Measurements from ENCODE around the gene DAPP1.
"Not testable (repeated sequence)": the region's sequence is repeated elsewhere in the genome, so short reads cannot be mapped to it uniquely, and the experiment has no call there.

The DAPP1 gene

GRCh38 chr4:99816545-99817308 lies at the start of gene DAPP1:
Gene DAPP1, plus strand, starts transcription at chr4:99816827. Its CDS starts 87 bp downstream, at chr4:99816914.
- DNase-seq = no peak

- not testable (repeated sequence) for DNase-seq
Observed at GRCh38 chr4:99770842-99771241, 45.8 kb upstream of the DAPP1 start.

GRCh38 chr4:99783940-99784339 lies 32.7 kb upstream of the DAPP1 start:
- no peak for DNase-seq

GRCh38 chr4:99784842-99785241 lies 31.8 kb upstream of the DAPP1 start:
- no peak for DNase-seq

- DNase-seq = no peak
Observed at GRCh38 chr4:99790796-99791617, 25.6 kb upstream of the DAPP1 start.

- no peak for DNase-seq
Observed at GRCh38 chr4:99800332-99801004, 16.2 kb upstream of the DAPP1 start.

GRCh38 chr4:99801005-99801699 lies 15.5 kb upstream of the DAPP1 start:
- no peak for DNase-seq

- no peak for DNase-seq
Observed at GRCh38 chr4:99803566-99804101, 13.0 kb upstream of the DAPP1 start.

- DNase-seq = no peak
Observed at GRCh38 chr4:99806545-99806944, 10.1 kb upstream of the DAPP1 start.

- no peak for DNase-seq
Observed at GRCh38 chr4:99807666-99808065, 9.0 kb upstream of the DAPP1 start.

GRCh38 chr4:99808260-99808857 lies 8.3 kb upstream of the DAPP1 start:
- no peak for DNase-seq

- no peak for DNase-seq
Observed at GRCh38 chr4:99809326-99809725, 7.3 kb upstream of the DAPP1 start.

GRCh38 chr4:99810536-99810935 lies 6.1 kb upstream of the DAPP1 start:
- no peak for DNase-seq

GRCh38 chr4:99811117-99811516 lies 5.5 kb upstream of the DAPP1 start:
- DNase-seq = no peak

- DNase-seq = no peak
Observed at GRCh38 chr4:99811850-99812249, 4.8 kb upstream of the DAPP1 start.

GRCh38 chr4:99815597-99816011 lies 1.0 kb upstream of the DAPP1 start:
- no peak for DNase-seq

- DNase-seq = no peak
Observed at GRCh38 chr4:99817309-99817890, 773 bp downstream of the DAPP1 start.

GRCh38 chr4:99818661-99819060 lies 2.0 kb downstream of the DAPP1 start:
- no peak for DNase-seq

GRCh38 chr4:99821918-99822503 lies 5.4 kb downstream of the DAPP1 start:
- DNase-seq = no peak

GRCh38 chr4:99822734-99823133 lies 6.1 kb downstream of the DAPP1 start:
- DNase-seq = no peak

GRCh38 chr4:99824070-99824599 lies 7.5 kb downstream of the DAPP1 start:
- no peak for DNase-seq
